ENCODE results near the gene KCNIP4. TPM values are rescaled to one million over a fixed set of nuclear protein-coding genes. Genes with fewer than 3 reads are reported as not detected.

The KCNIP4 gene
- polyA plus RNA-seq, 6 donors from 2014 or later = 0.14 to 0.22 (median 0.22) TPM; not detected in 3

- Mint-ChIP-seq H3K4me1 (no peaks in the 10 kb centered on the region), H3K27ac (no peak overlapping the region), H3K4me3 (no peak overlapping the region), H3K36me3 (no peaks in the 10 kb centered on the region), H3K9me3 (peaks cover 2 to 15% (median 6%) of the 10 kb centered on the region in 7 donors), H3K27me3 (no peaks in the 10 kb centered on the region)
- DNase-seq = no peak
- ATAC-seq (ENCODE audit: low read depth in 2 of 2) = no peak
Measured at GRCh38 chr4:21596521-21596920, 352.1 kb downstream of the KCNIP4 start.

GRCh38 chr4:21593671-21594001, 354.9 kb downstream of the KCNIP4 start:
- no peaks in the 10 kb centered on the region for H3K27me3 Mint-ChIP-seq
- DNase-seq (no peak), ATAC-seq (ENCODE audit: low read depth in 2 of 2) (no peak)
- H3K36me3 Mint-ChIP-seq = no peaks in the 10 kb centered on the region
- H3K4me1 Mint-ChIP-seq = no peaks in the 10 kb centered on the region
- H3K27ac Mint-ChIP-seq = peak overlapping the region in 1 of 6 donors; percentile 13
- H3K4me3 Mint-ChIP-seq = peak overlapping the region in 1 of 8 donors; percentile 37
- H3K9me3 Mint-ChIP-seq = peaks cover 3 to 10% (median 6%) of the 10 kb centered on the region in 7 donors

- DNase-seq = no peak
- no peak for ATAC-seq (ENCODE audit: low read depth in 2 of 2)
- Mint-ChIP-seq H3K27me3 (no peaks in the 10 kb centered on the region), H3K9me3 (peaks cover 3 to 10% (median 6%) of the 10 kb centered on the region in 7 donors), H3K27ac (peak overlapping the region in 1 of 6 donors; percentile 13), H3K4me3 (peak overlapping the region in 1 of 8 donors; percentile 37), H3K4me1 (no peaks in the 10 kb centered on the region), H3K36me3 (no peaks in the 10 kb centered on the region)
Measured at GRCh38 chr4:21592970-21593670, 355.5 kb downstream of the KCNIP4 start.

DNA sequence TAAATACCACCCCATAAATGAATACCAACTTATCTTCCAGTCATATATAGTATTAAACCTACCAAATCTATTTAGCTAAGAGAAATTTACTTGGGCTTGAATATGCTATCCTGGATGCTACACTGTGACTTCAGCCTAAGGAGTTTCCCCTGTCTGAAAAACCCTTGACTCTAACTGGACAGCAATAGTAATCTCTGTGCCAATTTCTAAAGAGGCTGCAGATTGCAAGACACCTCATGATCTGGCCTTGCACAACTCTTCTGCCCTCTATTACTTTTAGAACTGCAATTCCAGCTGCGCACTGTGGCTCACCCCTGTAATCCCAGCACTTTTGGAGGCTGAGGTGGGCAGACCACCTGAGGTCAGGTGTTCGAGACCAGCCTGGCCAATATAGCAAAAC, 371.5 kb downstream of the KCNIP4 start:
- Mint-ChIP-seq H3K4me1 (no peaks in the 10 kb centered on the region), H3K9me3 (peaks cover 0 to 7% (median 0%) of the 10 kb centered on the region in 7 donors), H3K36me3 (no peaks in the 10 kb centered on the region), H3K4me3 (no peak overlapping the region), H3K27me3 (no peaks in the 10 kb centered on the region), H3K27ac (no peak overlapping the region)
- ATAC-seq (ENCODE audit: low read depth in 2 of 2) (no peak), DNase-seq (no peak)

- Mint-ChIP-seq H3K36me3 (no peaks in the 10 kb centered on the region), H3K4me1 (no peaks in the 10 kb centered on the region), H3K27ac (no peak overlapping the region)
Measured at GRCh38 chr4:21571100-21571499, 377.5 kb downstream of the KCNIP4 start.

DNA sequence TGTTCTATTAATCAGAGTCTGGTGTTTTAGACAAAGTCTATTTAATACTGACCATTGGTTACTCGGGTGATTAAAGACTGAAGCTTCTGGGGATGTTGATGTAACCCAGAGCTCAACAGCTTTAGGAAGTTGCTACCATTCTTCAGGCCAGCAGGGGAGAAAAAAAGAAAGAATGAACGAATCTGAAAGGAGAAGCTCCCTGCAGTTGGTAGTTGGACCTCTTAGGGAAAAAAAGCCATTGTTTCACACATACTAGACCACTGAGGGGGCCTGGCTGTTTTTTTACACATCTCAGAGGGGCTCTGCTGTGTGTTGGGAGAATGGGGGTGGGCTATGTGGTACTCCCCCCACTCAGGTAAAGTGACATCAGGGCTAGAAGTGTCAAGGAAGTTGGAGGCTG, 378.9 kb downstream of the KCNIP4 start:
- no peak overlapping the region for H3K27ac Mint-ChIP-seq
- no peak overlapping the region for H3K4me3 Mint-ChIP-seq
- H3K36me3 Mint-ChIP-seq = no peaks in the 10 kb centered on the region
- peaks cover 0 to 9% (median 0%) of the 10 kb centered on the region in 7 donors for H3K9me3 Mint-ChIP-seq
- no peak for DNase-seq
- no peaks in the 10 kb centered on the region for H3K4me1 Mint-ChIP-seq
- H3K27me3 Mint-ChIP-seq = no peaks in the 10 kb centered on the region
- no peak for ATAC-seq (ENCODE audit: low read depth in 2 of 2)

More at GRCh38 chr4:21571100-21571499, 377.5 kb downstream of the KCNIP4 start:
- Mint-ChIP-seq H3K27me3 (no peaks in the 10 kb centered on the region), H3K4me3 (no peak overlapping the region), H3K9me3 (peaks cover 0 to 8% (median 0%) of the 10 kb centered on the region in 7 donors)
- no peak for DNase-seq
- ATAC-seq (ENCODE audit: low read depth in 2 of 2) = no peak

GRCh38 chr4:21555083-21555482, 393.5 kb downstream of the KCNIP4 start:
- DNase-seq = no peak
- Mint-ChIP-seq H3K4me3 (no peak overlapping the region), H3K4me1 (no peaks in the 10 kb centered on the region), H3K9me3 (peaks cover 0 to 4% (median 3%) of the 10 kb centered on the region in 7 donors), H3K36me3 (no peaks in the 10 kb centered on the region), H3K27ac (no peak overlapping the region), H3K27me3 (no peaks in the 10 kb centered on the region)
- ATAC-seq (ENCODE audit: low read depth in 2 of 2) = no peak

DNA sequence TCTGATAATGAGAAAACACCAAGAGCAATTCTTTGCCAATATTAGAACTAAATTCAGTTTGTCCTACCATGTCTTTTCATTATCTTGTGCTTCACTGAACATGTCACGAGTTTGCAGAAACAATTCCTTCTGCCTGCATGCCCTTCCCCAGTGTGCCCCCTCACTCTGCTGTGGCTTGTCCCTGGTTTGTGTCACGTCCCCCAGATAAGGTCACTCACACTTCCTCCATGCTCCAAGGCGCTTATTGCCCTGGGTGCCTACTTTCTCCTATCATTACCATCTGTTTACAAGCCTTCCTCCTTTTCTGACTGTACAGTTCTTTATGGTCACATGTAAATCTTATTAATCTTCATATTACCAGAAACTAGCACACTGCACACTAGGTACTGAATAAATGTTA, 394.1 kb downstream of the KCNIP4 start:
- no peaks in the 10 kb centered on the region for H3K27me3 Mint-ChIP-seq
- no peaks in the 10 kb centered on the region for H3K4me1 Mint-ChIP-seq
- H3K27ac Mint-ChIP-seq = no peak overlapping the region
- peaks cover 0 to 4% (median 3%) of the 10 kb centered on the region in 7 donors for H3K9me3 Mint-ChIP-seq
- DNase-seq (no peak), ATAC-seq (ENCODE audit: low read depth in 2 of 2) (no peak)
- H3K4me3 Mint-ChIP-seq = no peak overlapping the region
- no peaks in the 10 kb centered on the region for H3K36me3 Mint-ChIP-seq

- ATAC-seq (ENCODE audit: low read depth in 2 of 2) (no peak), DNase-seq (no peak)
- Mint-ChIP-seq H3K4me3 (no peak overlapping the region), H3K9me3 (peaks cover 0 to 4% (median 3%) of the 10 kb centered on the region in 7 donors), H3K36me3 (no peaks in the 10 kb centered on the region), H3K4me1 (no peaks in the 10 kb centered on the region), H3K27me3 (no peaks in the 10 kb centered on the region), H3K27ac (no peak overlapping the region)
Measured at GRCh38 chr4:21554066-21554465, 394.5 kb downstream of the KCNIP4 start.

DNA sequence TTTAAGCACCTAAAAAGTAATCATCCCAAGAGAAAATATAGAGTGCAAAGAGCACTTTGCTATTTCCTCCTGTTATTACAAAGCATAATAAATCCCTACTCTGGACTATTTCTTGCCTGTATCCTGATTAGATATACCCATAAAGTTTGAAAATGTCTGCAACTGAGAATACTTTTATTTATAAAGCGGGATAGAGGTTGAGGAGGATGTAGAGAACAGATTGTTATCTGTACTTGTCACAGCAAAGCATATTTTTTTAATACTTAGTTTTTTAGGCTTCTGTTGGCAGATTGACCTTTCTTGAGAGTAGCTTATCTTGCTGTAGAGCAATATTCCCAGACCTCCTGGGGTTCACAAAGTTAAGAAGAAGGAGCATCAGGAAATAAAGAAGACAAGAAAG, 396.1 kb downstream of the KCNIP4 start:
- H3K9me3 Mint-ChIP-seq = peaks cover 0 to 4% (median 2%) of the 10 kb centered on the region in 7 donors
- H3K27me3 Mint-ChIP-seq = no peaks in the 10 kb centered on the region
- ATAC-seq (ENCODE audit: low read depth in 2 of 2) (no peak), DNase-seq (no peak)
- no peak overlapping the region for H3K4me3 Mint-ChIP-seq
- H3K27ac Mint-ChIP-seq = no peak overlapping the region
- no peaks in the 10 kb centered on the region for H3K4me1 Mint-ChIP-seq
- no peaks in the 10 kb centered on the region for H3K36me3 Mint-ChIP-seq

GRCh38 chr4:21544955-21545354, 403.6 kb downstream of the KCNIP4 start:
- no peak for ATAC-seq (ENCODE audit: low read depth in 2 of 2)

DNA sequence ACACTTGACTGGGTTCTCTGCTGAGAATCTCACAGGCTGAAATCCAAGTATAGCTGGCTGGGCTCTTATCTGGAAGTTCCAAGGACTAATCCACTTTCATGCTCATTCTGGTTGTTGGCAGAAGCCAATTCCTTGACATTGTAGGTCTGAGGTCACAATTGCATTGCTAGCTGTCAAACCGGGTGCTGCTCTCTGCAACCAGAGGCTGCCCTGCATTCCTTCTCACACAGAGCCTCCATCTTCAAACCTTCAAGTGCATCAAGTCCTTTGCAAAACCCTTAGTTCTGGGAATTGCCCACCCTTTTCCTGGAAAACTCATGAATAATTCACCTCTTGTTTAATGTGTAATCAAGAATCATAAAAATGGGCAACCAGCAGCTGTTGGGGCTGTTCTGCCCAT, 404.2 kb downstream of the KCNIP4 start:
- Mint-ChIP-seq H3K27ac (no peak overlapping the region), H3K36me3 (no peaks in the 10 kb centered on the region), H3K4me3 (no peak overlapping the region), H3K9me3 (peaks cover 0 to 6% (median 2%) of the 10 kb centered on the region in 7 donors), H3K4me1 (no peaks in the 10 kb centered on the region), H3K27me3 (no peaks in the 10 kb centered on the region)
- DNase-seq (no peak), ATAC-seq (ENCODE audit: low read depth in 2 of 2) (no peak)

More at GRCh38 chr4:21544955-21545354, 403.6 kb downstream of the KCNIP4 start:
- DNase-seq = no peak
- H3K27ac Mint-ChIP-seq = no peak overlapping the region
- H3K4me3 Mint-ChIP-seq = no peak overlapping the region
- H3K27me3 Mint-ChIP-seq = no peaks in the 10 kb centered on the region
- H3K4me1 Mint-ChIP-seq = no peaks in the 10 kb centered on the region
- H3K36me3 Mint-ChIP-seq = no peaks in the 10 kb centered on the region
- H3K9me3 Mint-ChIP-seq = peaks cover 0 to 6% (median 2%) of the 10 kb centered on the region in 7 donors

DNA sequence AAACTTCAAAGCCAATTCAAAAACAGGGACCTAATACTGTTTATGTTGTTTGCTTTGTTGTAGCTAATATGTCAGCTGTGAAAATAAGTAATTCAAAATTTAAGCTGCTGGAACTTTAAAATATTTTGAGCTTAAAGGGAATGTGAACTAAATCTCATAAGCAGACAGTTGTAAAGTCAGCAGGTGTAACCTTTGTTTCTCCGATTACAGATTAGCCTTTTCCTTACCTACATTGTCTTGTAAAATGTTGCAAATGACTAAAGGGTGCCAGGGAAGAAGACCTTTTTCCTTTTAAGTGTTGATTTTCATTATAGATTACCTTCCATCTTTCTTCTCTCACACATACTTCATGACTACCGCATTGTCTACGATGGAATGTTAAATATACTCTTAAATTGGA, 405.1 kb downstream of the KCNIP4 start:
- Mint-ChIP-seq H3K4me1 (no peaks in the 10 kb centered on the region), H3K36me3 (no peaks in the 10 kb centered on the region), H3K9me3 (peaks cover 0 to 6% (median 4%) of the 10 kb centered on the region in 7 donors), H3K27me3 (no peaks in the 10 kb centered on the region), H3K4me3 (no peak overlapping the region), H3K27ac (no peak overlapping the region)
- DNase-seq (no peak), ATAC-seq (ENCODE audit: low read depth in 2 of 2) (no peak)

DNA sequence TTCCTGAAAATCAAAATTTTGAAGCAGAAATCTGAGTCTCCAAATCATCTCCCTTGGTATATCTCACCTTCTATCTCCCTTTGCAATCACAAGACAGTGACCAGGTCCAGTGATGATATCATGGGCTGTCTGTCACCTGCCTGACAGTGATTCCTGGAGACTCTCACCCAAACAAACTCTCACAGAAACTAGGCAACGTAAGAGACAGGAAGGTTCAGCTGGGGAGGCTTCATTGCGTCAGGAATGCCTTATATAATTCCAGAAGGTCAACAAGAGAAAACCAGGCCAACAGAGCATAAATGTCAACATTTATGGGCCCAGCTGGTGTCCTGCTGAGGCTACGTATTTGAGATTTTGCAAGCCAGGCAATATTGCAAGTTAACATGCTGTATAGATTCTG, 412.7 kb downstream of the KCNIP4 start:
- no peak overlapping the region for H3K4me3 Mint-ChIP-seq
- no peaks in the 10 kb centered on the region for H3K27me3 Mint-ChIP-seq
- no peaks in the 10 kb centered on the region for H3K36me3 Mint-ChIP-seq
- no peak overlapping the region for H3K27ac Mint-ChIP-seq
- H3K4me1 Mint-ChIP-seq = no peaks in the 10 kb centered on the region
- ATAC-seq (ENCODE audit: low read depth in 2 of 2) (no peak), DNase-seq (no peak)
- H3K9me3 Mint-ChIP-seq = peaks cover 0 to 9% (median 0%) of the 10 kb centered on the region in 7 donors

All from naive B cell (primary cell).